ENCODE results near the gene RBM43. TPM values are rescaled to one million over a fixed set of nuclear protein-coding genes. Genes with fewer than 3 reads are reported as not detected.
"Not testable (repeated sequence)": the region's sequence is repeated elsewhere in the genome, so short reads cannot be mapped to it uniquely, and the experiment has no call there.

The RBM43 gene
- total RNA-seq, 1 experiment from 2014 or later, result 3.7 TPM

- DNase-seq (ENCODE audit: low read depth in 1 of 2, low spot score in 2 of 2), result no peak
- peaks cover 5% of the 10 kb centered on the region for H3K36me3 ChIP-seq
- H3K27ac ChIP-seq, result peak overlapping the region; percentile 81
- no peaks in the 10 kb centered on the region for H3K27me3 ChIP-seq (replicated peaks)
- H3K9me3 ChIP-seq (replicated peaks), result no peaks in the 10 kb centered on the region
- H3K4me3 ChIP-seq, result peak overlapping the region; percentile 79
- peaks cover 20% of the 10 kb centered on the region for H3K4me1 ChIP-seq (replicated peaks)
Observed at GRCh38 chr2:151260573-151261230, 961 bp downstream of the RBM43 start.

- peaks cover 5% of the 10 kb centered on the region for H3K36me3 ChIP-seq
- H3K27ac ChIP-seq, result no peak overlapping the region
- DNase-seq (ENCODE audit: low read depth in 1 of 2, low spot score in 2 of 2), result no peak
- no peaks in the 10 kb centered on the region for H3K27me3 ChIP-seq (replicated peaks)
- no peaks in the 10 kb centered on the region for H3K9me3 ChIP-seq (replicated peaks)
- no peak overlapping the region for H3K4me3 ChIP-seq
- H3K4me1 ChIP-seq (replicated peaks), result peaks cover 11% of the 10 kb centered on the region
Observed at GRCh38 chr2:151258121-151258520, 3.5 kb downstream of the RBM43 start.

- H3K9me3 ChIP-seq (replicated peaks), result 0 out of 2 replicates have a peak, but pooled peaks cover 2% of the 10 kb centered on the region
- no peak overlapping the region for H3K4me3 ChIP-seq
- peaks cover 14% of the 10 kb centered on the region for H3K36me3 ChIP-seq
- DNase-seq (ENCODE audit: low read depth in 1 of 2, low spot score in 2 of 2), result no peak
- no peaks in the 10 kb centered on the region for H3K27me3 ChIP-seq (replicated peaks)
- no peaks in the 10 kb centered on the region for H3K4me1 ChIP-seq (replicated peaks)
- H3K27ac ChIP-seq, result no peak overlapping the region
Observed at GRCh38 chr2:151252646-151253045, 9.0 kb downstream of the RBM43 start.

DNA sequence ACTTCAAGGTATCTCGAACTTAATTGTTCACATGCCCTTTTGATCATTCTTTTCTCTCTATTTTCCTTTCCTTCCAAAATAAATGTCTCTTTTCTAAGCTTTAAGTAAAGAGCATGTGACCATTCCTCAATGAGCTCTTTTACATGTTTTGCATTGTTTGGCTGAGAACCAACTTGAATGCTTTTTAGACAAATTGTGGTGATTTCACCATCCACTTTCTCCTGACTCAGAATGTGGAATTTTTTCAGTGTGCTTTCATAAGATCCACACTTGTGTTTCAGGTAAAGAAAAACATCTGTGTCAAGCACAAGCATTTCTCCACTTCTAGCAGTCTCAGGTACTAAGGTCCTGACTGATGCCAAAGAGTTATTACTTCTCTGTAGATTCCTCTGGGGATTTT, 10.7 kb downstream of the RBM43 start:
- DNase-seq (ENCODE audit: low read depth in 1 of 2, low spot score in 2 of 2), result no peak
- H3K36me3 ChIP-seq, result peaks cover 14% of the 10 kb centered on the region
- no peak overlapping the region for H3K4me3 ChIP-seq
- no peaks in the 10 kb centered on the region for H3K4me1 ChIP-seq (replicated peaks)
- no peaks in the 10 kb centered on the region for H3K27me3 ChIP-seq (replicated peaks)
- H3K27ac ChIP-seq, result no peak overlapping the region
- 0 out of 2 replicates have a peak, but pooled peaks cover 2% of the 10 kb centered on the region for H3K9me3 ChIP-seq (replicated peaks)

DNA sequence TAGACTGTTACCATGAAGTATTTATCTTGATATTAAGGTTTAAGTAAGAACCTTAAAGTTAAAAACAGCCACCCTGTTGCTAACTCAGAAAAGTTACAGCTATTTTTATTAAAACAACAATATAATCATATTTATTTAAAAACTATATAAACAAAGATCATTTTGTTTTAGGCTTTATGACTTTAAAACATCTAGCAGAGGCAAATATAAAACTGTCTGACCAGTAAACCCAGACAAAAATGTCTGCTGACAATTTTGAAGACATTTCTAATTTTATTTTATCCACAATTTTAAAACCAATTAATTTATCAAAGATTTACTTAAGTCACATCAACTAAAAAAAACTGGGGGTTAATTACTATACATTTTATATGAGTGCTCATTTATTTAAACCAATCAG, 14.2 kb downstream of the RBM43 start:
- Histone ChIP-seq H3K4me1 (replicated peaks) (no peaks in the 10 kb centered on the region), H3K4me3 (no peak overlapping the region), H3K27me3 (replicated peaks) (no peaks in the 10 kb centered on the region), H3K27ac (no peak overlapping the region), H3K36me3 (peaks cover 13% of the 10 kb centered on the region), H3K9me3 (replicated peaks) (0 out of 2 replicates have a peak, but pooled peaks cover 2% of the 10 kb centered on the region)
- DNase-seq (ENCODE audit: low read depth in 1 of 2, low spot score in 2 of 2), result no peak

DNA sequence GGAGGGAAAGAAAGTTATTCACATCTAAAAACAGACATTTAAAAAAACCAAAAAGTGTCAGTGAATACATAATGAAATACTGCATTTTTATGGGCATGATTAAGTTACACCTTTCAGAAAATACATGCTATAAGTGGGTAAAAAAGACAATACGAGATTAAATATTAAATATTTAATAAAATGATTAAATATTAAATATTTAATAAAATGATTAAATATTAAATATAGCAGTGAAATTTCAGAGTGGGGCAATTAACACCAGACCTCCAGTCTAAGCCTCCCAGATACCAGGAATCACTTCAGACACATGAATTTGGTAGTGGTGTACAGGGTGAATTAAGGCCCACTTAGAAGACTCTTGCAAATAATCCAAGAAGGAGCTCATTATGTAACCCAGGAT, 15.5 kb downstream of the RBM43 start:
- H3K27ac ChIP-seq, result no peak overlapping the region

GRCh38 chr2:151243468-151243867, 18.2 kb downstream of the RBM43 start:
- no peak overlapping the region for H3K4me3 ChIP-seq
- H3K36me3 ChIP-seq, result no peaks in the 10 kb centered on the region
- H3K9me3 ChIP-seq (replicated peaks), result no peaks in the 10 kb centered on the region
- no peaks in the 10 kb centered on the region for H3K27me3 ChIP-seq (replicated peaks)
- DNase-seq (ENCODE audit: low read depth in 1 of 2, low spot score in 2 of 2), result no peak
- no peaks in the 10 kb centered on the region for H3K4me1 ChIP-seq (replicated peaks)
- H3K27ac ChIP-seq, result no peak overlapping the region

More for the DNA sequence above, 15.5 kb downstream of the RBM43 start:
- Histone ChIP-seq H3K9me3 (replicated peaks) (0 out of 2 replicates have a peak, but pooled peaks cover 2% of the 10 kb centered on the region), H3K36me3 (peaks cover 11% of the 10 kb centered on the region), H3K27me3 (replicated peaks) (no peaks in the 10 kb centered on the region), H3K4me3 (no peak overlapping the region), H3K4me1 (replicated peaks) (no peaks in the 10 kb centered on the region)
- DNase-seq (ENCODE audit: low read depth in 1 of 2, low spot score in 2 of 2), result no peak

- H3K27me3 ChIP-seq (replicated peaks), result no peaks in the 10 kb centered on the region
- no peaks in the 10 kb centered on the region for H3K4me1 ChIP-seq (replicated peaks)
- H3K36me3 ChIP-seq, result no peaks in the 10 kb centered on the region
- DNase-seq (ENCODE audit: low read depth in 1 of 2, low spot score in 2 of 2), result no peak
- H3K4me3 ChIP-seq, result no peak overlapping the region
- no peak overlapping the region for H3K27ac ChIP-seq
- H3K9me3 ChIP-seq (replicated peaks), result no peaks in the 10 kb centered on the region
Observed at GRCh38 chr2:151241224-151241623, 20.4 kb downstream of the RBM43 start.

DNA sequence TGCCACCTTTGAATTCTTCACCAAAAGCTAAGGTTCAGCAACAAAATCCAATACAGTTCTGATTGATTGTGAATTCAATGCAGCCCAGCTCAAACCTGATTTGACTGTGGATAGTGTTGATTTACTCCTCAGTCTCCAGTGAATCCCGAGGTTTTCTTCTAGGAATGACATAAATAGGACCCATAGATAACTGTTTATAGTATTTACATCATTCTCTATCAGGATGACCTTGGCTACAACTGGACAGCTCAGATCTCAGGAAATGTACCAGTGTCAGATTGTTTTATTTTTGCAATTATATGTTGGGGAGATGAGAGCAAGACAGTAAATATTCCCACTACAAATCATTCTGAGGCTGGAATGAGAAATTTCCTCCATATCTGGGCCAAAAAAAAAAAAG, 21.2 kb downstream of the RBM43 start:
- no peaks in the 10 kb centered on the region for H3K36me3 ChIP-seq
- no peak for DNase-seq (ENCODE audit: low read depth in 1 of 2, low spot score in 2 of 2)
- H3K9me3 ChIP-seq (replicated peaks), result no peaks in the 10 kb centered on the region

DNA sequence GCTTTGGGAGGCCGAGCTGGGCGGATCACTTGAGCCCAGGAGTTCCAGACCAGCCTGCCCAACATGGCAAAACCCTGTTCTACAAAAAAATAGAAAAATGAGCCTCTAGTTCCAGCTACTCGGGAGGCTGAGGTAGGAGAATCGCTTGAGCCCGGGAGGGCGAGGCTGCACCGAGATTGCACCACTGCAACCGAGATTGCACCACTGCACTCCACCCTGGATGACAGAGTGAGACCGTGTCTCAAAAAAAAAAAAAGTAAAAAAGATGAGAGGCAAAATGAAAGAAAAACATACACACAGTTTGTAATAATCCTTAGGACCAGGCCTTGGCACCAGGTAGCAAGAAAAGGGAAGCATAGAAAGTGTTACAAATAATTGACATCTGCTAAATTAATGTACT, 22.0 kb downstream of the RBM43 start:
- Histone ChIP-seq H3K27me3 (replicated peaks) (no peaks in the 10 kb centered on the region), H3K4me3 (no peak overlapping the region), H3K9me3 (replicated peaks) (no peaks in the 10 kb centered on the region), H3K36me3 (no peaks in the 10 kb centered on the region), H3K27ac (no peak overlapping the region), H3K4me1 (replicated peaks) (no peaks in the 10 kb centered on the region)
- no peak for DNase-seq (ENCODE audit: low read depth in 1 of 2, low spot score in 2 of 2)

More for the DNA sequence above, 21.2 kb downstream of the RBM43 start:
- H3K27ac ChIP-seq, result no peak overlapping the region
- H3K4me3 ChIP-seq, result no peak overlapping the region
- no peaks in the 10 kb centered on the region for H3K4me1 ChIP-seq (replicated peaks)
- H3K27me3 ChIP-seq (replicated peaks), result no peaks in the 10 kb centered on the region

- H3K9me3 ChIP-seq (replicated peaks), result no peaks in the 10 kb centered on the region
- no peaks in the 10 kb centered on the region for H3K27me3 ChIP-seq (replicated peaks)
- no peak overlapping the region for H3K27ac ChIP-seq
- H3K36me3 ChIP-seq, result no peaks in the 10 kb centered on the region
- H3K4me3 ChIP-seq, result no peak overlapping the region
- peak; percentile 45 to 64 for DNase-seq (ENCODE audit: low read depth in 1 of 2, low spot score in 2 of 2)
- no peaks in the 10 kb centered on the region for H3K4me1 ChIP-seq (replicated peaks)
Observed at GRCh38 chr2:151238527-151239487, 22.9 kb downstream of the RBM43 start.

DNA sequence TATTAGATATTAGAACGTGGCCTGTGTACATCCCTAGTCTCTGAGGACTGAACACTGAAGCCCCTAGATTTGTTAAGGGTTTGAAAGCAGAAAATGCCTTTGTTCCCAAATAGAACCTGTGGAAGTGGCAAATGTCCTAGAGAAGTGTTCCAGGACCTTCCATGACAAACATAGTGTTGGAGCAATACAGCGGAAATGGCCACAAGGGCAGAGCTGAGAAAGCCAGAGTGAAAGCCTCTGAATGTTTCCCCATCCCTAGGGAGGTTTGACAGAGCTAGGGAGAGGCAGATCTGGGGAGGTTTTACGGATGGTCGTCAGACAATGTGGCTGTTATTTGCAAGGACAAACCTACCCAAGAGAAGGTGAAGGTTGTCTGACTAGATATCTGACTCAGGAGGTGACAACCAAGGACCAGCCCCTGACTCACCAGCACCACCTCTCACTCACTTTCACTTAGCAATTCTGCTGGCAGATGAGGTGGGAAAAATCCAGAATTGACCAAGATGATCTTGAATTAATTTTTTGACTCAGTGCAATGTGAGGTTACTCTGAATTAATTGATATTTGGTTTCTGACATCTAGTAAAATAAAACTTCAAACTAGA, 24.1 kb downstream of the RBM43 start:
- H3K4me1 ChIP-seq (replicated peaks), result no peaks in the 10 kb centered on the region
- DNase-seq (ENCODE audit: low read depth in 1 of 2, low spot score in 2 of 2), result no peak
- no peak overlapping the region for H3K27ac ChIP-seq
- H3K27me3 ChIP-seq (replicated peaks), result no peaks in the 10 kb centered on the region
- no peaks in the 10 kb centered on the region for H3K9me3 ChIP-seq (replicated peaks)
- H3K36me3 ChIP-seq, result no peaks in the 10 kb centered on the region
- no peak overlapping the region for H3K4me3 ChIP-seq

GRCh38 chr2:151233760-151234159, 27.9 kb downstream of the RBM43 start:
- H3K36me3 ChIP-seq; H3K27me3 ChIP-seq (replicated peaks); H3K4me3 ChIP-seq; H3K9me3 ChIP-seq (replicated peaks); H3K27ac ChIP-seq; H3K4me1 ChIP-seq (replicated peaks); DNase-seq (ENCODE audit: low read depth in 1 of 2, low spot score in 2 of 2): not testable (repeated sequence)

DNA sequence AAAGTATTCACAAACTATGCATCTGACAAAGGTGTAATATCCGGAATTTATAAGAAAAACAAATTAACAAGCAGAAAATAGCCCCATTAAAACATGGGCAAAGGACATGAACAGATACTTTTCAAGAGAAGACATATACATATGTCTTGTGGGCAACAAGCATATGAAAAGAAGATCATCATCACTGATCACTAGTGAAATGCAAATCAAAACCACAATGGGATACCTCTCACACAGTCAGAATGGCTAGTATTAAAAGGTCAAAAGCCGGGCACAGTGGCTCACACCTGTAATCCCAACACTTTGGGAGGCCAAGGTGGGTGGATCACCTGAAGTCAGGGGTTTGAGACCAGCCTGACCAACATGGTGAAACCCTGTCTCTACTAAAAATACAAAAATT, 28.4 kb downstream of the RBM43 start:
- H3K27me3 ChIP-seq (replicated peaks); H3K4me1 ChIP-seq (replicated peaks); H3K36me3 ChIP-seq; H3K27ac ChIP-seq; H3K9me3 ChIP-seq (replicated peaks); H3K4me3 ChIP-seq; DNase-seq (ENCODE audit: low read depth in 1 of 2, low spot score in 2 of 2): not testable (repeated sequence)
